GM19025 (cell line): Measurements from ENCODE around the gene FAM217B.
A peak's percentile ranks its signal among the peaks of the same experiment; 100 is the strongest.

ENCODE experiments used
- ATAC-seq: cut with Tn5 transposase; IDR thresholded peaks from one replicate; pipeline ENCODE4 v1.9.1; 2021; ENCODE audit warnings: mild to moderate bottlenecking, low read depth, moderate library complexity; ENCODE audit not compliant: unreplicated experiment

The FAM217B gene, protein sequence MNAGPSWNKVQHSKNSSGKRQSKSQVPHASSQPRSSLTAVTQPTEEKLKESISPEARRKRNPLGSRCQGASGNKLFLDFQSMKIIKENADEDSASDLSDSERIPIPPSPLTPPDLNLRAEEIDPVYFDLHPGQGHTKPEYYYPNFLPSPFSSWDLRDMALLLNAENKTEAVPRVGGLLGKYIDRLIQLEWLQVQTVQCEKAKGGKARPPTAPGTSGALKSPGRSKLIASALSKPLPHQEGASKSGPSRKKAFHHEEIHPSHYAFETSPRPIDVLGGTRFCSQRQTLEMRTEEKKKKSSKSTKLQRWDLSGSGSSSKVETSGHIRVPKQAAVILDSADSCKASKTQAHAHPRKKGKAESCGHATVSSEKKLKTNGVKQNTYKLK

DNA sequence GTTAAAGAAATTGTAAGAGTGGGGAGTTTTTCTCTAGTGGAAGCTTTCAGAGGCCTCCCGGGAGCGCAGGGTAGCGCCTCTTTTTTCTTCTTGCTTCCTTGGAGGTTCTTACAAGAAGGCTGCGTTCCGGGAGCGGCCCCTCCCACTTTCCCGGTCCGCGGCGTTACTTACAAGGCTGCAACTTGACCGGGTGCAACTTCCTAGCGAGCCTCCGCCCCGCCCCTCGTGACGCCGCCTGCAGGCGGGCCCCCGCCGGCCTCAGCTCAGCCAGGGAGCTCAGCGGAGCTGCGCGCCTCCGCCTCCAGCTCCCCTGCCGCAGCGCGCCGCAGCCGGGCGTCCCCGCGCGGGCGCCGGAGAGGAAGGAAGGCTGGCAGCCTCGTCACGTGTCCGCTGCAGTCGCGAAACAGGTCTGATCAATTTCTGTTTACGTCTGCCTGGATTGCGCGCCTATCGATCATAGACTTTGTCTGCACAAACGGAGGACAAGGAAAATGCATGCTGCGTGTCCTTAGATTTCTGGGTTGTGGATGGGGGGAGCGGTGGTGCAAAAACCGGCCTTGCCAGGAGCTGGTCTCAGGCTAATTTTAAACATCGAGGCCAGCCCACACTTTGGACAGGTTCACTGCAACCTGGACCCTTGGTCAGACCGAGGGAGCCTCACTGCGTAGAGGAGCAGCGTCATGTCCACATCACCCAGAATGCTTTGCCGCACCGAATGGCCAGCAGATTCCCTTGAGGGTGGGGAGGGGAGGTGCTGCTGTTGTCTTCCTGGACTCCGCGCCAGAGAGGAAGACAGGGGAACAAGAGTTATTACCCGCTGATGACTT is at the start of gene FAM217B, which contains the start of gene PPP1R3D:
FAM217B (plus strand) TSS at position 261 of the 827 bp plus-strand sequence. CDS start 3,555 bp downstream, outside the sequence.
PPP1R3D (minus strand) TSS at position 177 of the 827 bp plus-strand sequence. CDS start 374 bp downstream, outside the sequence.
- peak; percentile 93 for ATAC-seq

DNA sequence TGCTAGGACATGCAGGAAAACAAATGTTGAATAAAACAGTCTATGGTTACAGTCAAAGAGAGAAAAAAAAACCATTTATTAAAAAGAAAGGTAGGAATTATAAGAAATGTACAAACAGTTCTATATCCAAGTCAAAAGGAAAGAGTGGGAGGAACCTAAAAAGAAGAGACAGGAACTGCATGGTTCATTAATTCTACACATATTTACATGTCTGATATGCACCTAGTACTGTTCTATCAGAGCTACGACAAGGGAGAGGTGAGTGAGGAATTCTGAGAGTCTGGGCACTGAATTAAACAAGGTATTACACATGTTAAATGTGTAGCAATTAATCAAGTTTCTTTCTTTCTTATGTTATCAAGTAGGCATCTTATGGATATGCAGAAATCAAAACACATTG is 48.6 kb upstream of the FAM217B start:
- ATAC-seq: no peak

DNA sequence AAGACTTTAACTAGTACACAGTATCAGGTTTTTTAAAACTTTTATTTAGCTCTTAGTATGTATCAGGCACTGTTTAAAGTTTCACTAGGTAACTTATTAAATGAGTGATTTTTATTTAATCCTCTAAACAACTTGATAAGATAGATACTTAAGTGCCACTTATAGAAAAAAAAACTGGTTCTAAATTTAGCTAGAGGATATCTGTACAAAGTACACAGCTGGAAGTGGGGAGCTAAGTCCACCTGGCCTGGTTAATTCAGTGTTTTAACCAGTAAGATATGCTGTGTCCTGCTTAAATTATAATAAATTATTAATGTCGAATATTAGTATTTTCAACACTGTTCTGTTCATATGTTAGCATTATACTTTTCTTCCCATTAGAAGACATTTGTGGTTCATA is 44.3 kb upstream of the FAM217B start:
- ATAC-seq: no peak

DNA sequence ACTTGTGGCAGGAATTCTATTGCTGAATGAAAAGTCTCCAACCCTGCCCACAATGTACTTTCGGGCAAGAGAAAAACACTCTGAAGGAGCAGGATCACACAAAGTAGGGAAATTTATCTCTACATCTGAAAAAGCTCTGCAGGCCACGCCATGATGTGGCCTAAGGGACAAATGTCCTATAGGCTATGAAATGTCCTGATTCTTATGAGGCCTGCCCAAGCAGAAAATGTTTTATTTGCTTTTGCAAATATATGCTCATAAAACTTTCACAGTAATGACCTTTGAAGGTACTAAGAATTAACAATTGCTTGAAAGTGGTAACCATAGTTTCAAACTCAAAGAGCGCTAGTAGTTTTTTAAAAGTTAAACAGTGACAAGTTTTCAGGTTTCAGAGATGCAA is 37.7 kb upstream of the FAM217B start:
- no peak for ATAC-seq

DNA sequence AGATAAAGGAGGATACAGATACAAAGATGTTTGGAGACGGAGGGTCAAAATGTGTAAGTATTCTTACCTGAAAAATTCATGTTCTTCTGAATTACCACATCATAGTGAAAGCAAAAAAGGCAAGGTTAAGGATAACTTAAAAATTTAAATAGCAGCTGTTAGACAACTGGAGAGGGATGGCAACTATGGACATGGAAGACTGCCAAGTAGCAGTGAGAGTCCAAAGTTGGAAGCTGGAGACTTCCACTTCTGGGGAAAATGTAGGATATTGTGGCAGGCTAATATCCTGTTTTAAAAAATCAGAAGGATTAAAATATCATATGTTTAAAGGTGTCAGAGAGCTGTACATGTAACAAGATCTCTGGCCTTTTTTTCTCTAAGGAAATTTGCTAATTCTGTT is 36.6 kb upstream of the FAM217B start:
- no peak for ATAC-seq

DNA sequence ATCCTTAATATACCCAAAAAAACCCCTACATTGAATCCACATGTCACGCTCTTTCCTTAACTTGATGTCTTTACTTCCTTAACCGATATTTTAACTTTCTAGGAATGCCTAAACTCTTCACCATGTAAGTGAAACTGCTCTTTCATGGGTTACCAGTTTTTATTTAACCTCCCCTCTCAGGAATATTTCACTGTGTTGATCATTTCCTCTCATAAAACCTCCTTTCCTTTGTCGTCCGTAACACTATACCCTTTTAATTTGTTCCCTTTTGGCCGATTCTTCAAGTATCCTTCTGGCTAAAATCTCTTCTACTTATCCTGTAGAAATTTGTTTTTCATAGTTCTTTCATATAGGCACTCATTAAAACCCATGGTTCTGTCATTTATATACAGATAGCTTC is 31.3 kb upstream of the FAM217B start:
- ATAC-seq: no peak

DNA sequence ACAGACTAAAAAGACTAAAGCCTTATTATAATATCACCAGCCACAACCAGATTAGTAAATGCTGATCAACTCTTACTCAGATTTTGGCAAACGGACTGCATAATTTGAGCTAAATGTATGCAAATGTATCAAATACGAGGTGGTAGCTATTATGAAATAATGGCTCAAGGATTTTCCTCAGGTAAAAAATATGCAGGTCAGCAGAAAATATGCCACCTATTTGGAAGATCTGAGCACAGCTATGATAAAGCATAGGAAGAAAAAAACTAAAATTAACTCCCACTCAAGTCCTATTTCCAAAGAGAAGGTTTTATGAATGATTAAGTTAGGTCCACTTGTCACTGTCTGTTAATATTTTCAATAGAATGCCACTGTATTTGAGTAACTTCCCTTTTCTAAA is 29.1 kb upstream of the FAM217B start:
- ATAC-seq: no peak

DNA sequence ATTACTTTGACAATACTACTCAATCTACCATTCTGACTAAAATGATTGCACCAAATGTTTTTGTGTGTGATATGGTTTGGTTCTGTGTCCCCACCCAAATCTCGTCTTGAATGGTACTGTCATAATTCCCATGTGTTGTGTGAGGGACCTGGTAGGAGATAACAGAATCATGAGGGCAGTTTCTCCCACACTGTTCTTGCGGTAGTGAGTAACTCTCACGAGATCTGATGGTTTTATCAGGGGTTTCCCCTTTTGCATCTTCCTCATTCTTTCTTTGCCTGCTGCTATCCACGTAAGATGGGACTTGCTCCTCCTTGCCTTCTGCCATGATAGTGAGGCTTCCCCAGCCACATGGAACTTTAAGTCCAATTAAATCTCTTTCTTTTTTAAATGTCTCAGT is 27.6 kb upstream of the FAM217B start:
- ATAC-seq: no peak

DNA sequence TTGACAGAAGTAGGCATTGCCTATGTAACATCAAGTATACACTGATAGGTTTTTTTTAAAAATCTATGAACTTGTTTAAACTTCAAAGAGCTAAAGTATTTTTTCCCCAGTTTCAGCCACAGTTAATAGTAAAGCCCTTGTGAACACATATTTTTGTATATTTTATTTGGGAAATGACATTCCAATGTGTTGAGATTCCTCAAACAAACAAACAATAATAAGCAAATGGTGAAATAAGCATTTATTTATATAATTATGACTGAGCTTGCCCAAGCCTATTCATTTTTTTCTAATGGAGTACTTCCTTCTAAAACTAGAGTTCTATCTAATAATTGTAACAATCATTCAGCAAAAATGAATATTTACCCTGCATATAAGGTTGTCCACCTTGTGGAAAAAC is 19.2 kb upstream of the FAM217B start:
- ATAC-seq: no peak

DNA sequence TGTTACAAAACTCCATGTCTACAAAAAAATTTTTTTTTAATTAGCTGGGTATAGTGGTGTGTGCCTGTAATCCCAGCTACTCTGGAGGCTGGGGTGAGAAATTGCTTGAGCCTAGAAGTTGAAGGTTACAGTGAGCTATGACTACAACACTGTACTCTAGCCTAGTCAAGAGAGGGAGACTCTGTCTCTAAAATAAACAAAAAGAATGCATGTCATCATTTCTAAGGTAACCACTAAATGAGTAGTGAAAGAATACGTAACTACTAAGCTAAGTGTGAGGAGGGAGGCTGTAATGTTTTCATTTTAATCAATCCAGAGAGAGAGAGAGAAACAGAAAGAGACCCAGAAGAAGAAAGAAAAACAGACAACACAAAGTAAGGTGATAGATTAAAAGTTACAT is 16.7 kb upstream of the FAM217B start:
- no peak for ATAC-seq

DNA sequence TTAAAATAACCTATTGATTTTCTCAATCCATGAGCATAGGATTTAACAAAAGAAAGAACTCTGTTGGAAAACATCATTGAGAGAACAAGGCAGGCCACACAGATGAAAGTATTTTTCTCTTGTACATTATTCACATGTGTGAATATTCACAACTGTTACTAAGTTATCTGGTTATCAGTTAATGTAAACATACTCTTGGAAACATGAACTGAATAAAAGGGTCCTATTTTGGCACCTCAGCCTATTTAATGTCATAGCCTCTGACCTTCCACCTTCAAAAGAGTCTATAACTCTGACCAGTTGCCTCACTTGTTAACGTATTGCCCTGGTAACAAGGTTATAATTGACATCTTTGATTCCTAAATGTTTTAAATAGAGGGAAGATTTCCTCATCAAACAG is 14.8 kb upstream of the FAM217B start:
- no peak for ATAC-seq

DNA sequence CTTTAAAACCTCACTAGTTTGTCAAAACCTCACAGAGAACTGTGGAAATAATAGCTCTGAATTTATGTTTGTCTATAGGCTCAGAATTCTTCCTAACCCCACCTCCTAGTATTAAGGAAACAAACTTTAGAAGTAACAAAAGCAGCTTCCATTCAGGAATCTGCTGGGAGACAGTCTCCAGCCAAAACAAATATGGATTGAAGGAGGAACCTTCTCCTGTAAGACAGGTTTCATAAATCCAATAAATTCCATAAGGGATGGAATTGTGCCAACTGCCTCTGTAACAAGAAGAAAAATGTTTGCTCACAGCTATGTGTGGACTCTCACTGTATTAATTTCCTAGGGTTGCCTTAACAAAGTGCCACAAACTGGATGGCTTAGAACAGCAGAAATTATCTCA is 14.3 kb upstream of the FAM217B start:
- no peak for ATAC-seq

DNA sequence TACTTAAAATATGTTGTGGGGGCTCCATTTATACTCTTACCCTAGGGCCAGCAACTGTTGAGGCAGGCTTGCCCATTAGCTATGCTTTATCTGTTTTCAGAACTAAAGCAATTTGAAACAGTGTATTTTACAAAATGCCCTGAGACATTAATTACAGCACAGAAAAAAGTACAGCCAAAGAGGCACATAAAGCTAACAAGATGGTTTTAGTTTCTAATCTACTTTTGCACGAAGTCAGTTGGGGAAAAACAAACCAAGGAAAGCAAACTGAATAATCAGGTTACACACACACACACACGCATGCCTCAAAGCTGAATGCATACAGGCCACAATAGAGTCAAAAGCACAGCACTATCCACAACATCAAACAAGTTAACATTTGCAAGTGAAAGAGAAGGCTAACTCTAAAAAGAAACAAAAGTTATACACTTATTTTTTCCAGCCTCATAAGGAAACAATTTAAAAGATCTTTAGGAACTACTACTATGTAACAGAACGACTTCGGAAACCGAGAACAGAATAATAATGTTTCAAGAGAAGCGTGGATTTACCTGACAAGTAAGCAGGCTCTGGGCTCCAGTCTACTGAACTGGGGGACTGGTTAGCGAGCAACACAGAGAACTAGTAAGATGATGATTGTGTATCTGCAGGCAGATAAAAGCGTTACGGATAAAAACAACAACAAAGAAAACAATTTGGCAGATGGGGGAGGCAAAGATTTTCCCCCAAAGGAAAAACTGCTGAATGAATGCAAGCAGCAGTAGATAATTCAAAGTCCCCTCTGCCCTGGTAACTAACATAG is 8.5 kb upstream of the FAM217B start:
- ATAC-seq: no peak

DNA sequence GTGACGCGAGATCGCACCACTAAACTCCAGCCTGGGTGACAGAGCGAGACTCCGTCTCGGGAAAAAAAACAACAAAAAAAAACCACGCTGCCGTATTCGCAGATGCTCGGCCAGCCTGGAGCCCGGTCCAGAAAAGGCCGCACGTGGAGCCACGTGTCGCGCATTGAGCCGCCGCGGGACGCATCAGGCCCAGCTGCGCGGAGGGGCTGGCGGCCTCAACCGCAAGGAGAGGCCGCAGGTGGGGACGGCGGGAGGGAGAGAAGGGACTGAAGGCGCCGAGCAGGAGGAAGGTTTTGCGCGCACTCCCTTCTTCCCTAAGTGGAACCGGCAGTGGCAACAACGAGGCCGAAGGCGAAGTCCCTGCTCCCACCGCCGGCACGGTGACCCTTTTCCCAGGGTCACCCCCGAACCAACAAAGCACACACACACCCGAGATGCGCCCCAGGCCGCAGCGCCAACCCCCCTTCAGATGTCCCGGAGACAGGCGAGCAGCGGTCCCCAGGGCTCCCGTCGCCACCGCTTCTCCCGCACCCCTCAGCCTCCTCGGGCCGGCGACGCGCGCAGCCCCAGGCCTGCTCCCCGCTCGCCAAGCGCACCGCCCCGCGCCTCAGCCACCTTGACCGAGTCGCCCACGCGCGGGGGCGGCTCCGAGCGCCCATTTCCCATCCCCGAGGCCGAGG is 7.4 kb upstream of the FAM217B start:
- no peak for ATAC-seq

DNA sequence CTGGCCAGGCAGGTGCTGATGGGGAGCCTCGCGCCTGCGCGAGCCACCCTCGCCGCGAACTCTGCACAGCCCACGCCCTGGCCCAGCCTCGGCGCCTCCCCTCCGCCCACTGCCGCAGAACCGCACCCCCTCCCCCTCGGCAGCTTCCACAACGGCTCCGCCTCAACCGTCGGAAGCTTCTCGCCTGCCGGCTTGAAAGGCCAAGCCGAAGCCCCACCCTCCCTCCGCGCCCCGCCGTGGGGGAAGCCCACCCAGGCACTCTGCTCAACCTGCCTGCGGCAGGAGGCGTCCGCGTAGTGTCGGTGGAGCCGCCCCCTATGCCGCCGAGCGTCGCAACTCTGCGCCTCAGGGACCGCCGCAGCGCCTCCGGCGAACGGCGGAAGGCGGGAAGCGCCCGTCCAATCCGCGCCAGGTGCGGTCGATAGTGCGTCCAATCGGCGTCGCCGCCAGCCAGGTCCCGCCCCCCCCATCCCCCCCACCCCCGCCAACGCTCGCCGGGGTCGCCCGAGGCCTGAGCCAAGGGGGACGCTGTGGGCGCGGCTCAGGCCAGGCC is 6.8 kb upstream of the FAM217B start, which contains the start of gene SYCP2:
SYCP2 (minus strand) TSS at position 342 of the 553 bp plus-strand sequence. CDS start 11,224 bp downstream, outside the sequence.
- ATAC-seq: peak; percentile 46

DNA sequence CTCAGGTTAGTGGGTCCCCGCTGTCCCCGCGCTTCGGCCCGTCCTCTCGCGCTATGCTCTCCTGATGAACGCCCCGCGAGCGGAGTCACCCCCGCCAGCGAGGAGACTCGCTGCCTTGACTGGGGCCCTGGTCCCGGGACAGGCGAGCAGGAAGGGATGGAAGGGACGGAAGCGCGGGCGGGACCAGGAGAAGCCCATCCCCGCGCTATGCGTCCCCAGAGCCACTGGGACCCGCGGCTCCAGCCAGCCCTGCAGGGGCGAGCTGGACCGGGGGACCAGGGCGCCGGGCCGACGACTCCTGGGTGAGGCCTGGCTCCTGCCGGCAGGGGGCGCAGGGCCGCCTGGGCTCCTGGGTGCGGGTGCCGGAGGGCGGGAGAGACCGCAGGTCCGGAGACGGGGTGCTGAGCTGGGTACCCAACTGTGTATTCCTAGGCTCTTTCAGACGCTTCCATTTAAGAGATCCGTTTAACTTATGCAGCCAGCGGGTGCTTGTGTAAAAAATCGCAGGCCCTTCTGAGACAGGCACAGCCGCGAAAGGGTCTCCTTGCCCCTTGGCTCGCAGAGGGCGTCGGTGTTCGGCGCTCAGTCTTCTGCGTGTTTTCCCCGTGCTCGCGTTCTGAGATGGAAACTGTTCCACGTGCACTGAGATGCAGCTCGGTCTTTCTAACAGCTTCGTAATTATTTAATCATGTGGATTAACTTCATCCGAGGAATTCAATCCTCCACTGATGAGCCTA is 6.2 kb upstream of the FAM217B start:
- ATAC-seq: peak; percentile 78

DNA sequence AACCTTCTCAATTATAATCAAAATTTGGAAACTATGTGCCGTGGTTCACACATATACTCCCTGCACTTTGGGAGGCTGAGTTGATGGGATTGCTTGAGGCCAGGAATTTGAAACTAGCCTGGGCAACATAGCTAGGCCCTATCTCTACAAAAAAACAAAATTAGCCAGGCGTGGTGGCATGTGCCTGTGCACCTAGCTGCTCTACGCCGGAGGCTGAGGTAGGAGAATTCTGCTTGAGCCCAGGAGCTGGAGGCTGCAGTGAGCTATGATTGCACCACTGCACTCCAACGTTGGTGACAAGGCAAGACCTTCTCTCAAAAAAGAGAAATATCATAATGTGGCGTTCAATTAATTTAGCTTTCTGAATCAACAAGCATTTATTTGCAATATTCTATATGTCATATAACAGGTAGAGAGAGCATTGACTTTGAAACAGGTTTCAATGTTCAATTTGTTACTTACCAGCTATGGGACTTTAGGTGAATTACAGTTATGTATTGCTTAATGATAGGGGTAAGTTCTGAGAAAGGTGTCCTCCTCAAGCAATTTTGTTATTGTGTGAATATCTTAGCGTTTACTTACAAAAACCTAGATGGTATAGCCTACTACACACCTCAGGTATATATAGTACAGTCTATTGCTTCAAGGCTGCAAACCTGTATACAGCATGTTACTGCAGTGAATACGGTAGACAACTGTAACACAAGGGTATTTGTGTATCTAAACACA is 4.6 kb upstream of the FAM217B start:
- ATAC-seq: no peak

DNA sequence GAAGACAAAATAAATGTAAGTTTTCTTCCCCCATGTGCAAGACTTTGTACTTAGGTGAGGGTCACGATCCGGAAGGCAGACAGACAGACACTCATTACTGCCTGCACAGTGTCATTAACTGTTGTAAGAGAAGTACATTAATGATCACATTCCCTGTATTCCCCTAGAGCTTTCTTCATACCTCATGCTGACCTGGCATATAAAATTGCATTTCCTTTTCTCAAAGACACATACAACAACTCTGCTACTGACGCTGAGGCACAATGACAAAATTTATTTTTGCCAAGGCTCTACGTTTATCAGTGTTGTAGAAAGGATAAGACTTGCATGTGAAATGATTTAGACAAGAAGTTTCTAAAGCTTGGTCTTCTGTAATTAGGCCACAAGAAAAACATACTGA is 3.8 kb upstream of the FAM217B start:
- ATAC-seq: no peak
